DOHH2 (cell line): ENCODE measurements around the gene SLC16A10.

Source experiments
- EZH2phosphoT487 ChIP-seq: fragments of 200-600 bp; sonication (generic); IDR thresholded peaks from 2 replicates; pipeline ENCODE4 v1.6.1; 2017; ENCODE audit warnings: borderline replicate concordance, mild to moderate bottlenecking, antibody characterized with exemption, low read length, moderate library complexity, mixed read lengths
- TF ChIP-seq, protein P1 (sequence below): fragments of 200-600 bp; sonication (generic); IDR thresholded peaks from one replicate; pipeline ENCODE4 v1.5.1; 2014; ENCODE audit warnings: antibody characterized with exemption, mild to moderate bottlenecking, low read depth, low read length; ENCODE audit not compliant: poor library complexity, severe bottlenecking

DNA sequence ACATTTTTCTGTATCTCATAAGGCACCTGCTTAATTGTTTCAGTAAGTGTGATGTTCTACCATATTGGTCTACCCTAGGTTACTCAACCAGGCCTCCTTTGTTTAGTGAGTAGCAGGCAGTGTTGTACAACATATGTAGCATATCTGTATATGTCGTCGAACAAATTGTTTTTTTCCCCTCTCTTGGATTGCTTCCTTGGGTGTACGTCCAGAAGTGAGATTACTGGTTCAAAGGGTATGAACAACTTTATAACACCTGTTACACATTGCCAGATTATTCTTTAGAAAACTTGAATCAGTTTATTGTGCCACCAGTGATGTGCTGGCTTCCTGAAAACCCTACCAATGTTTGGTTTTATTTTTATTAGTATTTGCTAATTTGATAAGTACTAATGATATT lies 14.7 kb downstream of the SLC16A10 start:
- TF ChIP-seq EZH2phosphoT487 = no peak
- TF ChIP-seq, protein P1, sequence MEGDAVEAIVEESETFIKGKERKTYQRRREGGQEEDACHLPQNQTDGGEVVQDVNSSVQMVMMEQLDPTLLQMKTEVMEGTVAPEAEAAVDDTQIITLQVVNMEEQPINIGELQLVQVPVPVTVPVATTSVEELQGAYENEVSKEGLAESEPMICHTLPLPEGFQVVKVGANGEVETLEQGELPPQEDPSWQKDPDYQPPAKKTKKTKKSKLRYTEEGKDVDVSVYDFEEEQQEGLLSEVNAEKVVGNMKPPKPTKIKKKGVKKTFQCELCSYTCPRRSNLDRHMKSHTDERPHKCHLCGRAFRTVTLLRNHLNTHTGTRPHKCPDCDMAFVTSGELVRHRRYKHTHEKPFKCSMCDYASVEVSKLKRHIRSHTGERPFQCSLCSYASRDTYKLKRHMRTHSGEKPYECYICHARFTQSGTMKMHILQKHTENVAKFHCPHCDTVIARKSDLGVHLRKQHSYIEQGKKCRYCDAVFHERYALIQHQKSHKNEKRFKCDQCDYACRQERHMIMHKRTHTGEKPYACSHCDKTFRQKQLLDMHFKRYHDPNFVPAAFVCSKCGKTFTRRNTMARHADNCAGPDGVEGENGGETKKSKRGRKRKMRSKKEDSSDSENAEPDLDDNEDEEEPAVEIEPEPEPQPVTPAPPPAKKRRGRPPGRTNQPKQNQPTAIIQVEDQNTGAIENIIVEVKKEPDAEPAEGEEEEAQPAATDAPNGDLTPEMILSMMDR = no peak
